GM12865 (cell line): ENCODE results near the gene HSPA12B.

Experiments
- DNase-seq: peaks from one replicate; pipeline ENCODE4 v3.0.0; 2010; ENCODE audit warnings: low read depth
- H3K4me3 ChIP-seq: 2 replicates; pipeline ENCODE4 v1.5.1; 2011; ENCODE audit warnings: mild to moderate bottlenecking, low read depth, low read length, control low read depth
- CTCF ChIP-seq: IDR thresholded peaks from 2 replicates; pipeline ENCODE4 v1.5.1; 2011; ENCODE audit warnings: low read length, control low read depth, low read depth, inconsistent platforms; ENCODE audit not compliant: insufficient read depth; ENCODE audit errors: missing control alignments

The HSPA12B gene

GRCh38 chr20:3775457-3776108 lies 43.1 kb downstream of the HSPA12B start:
- no peak for DNase-seq
- TF ChIP-seq CTCF: no peak
- H3K4me3 ChIP-seq: no peak overlapping the region

- H3K4me3 ChIP-seq: no peak overlapping the region
- DNase-seq: no peak
- no peak for TF ChIP-seq CTCF
Observed at GRCh38 chr20:3777381-3777715, 44.9 kb downstream of the HSPA12B start.

DNA sequence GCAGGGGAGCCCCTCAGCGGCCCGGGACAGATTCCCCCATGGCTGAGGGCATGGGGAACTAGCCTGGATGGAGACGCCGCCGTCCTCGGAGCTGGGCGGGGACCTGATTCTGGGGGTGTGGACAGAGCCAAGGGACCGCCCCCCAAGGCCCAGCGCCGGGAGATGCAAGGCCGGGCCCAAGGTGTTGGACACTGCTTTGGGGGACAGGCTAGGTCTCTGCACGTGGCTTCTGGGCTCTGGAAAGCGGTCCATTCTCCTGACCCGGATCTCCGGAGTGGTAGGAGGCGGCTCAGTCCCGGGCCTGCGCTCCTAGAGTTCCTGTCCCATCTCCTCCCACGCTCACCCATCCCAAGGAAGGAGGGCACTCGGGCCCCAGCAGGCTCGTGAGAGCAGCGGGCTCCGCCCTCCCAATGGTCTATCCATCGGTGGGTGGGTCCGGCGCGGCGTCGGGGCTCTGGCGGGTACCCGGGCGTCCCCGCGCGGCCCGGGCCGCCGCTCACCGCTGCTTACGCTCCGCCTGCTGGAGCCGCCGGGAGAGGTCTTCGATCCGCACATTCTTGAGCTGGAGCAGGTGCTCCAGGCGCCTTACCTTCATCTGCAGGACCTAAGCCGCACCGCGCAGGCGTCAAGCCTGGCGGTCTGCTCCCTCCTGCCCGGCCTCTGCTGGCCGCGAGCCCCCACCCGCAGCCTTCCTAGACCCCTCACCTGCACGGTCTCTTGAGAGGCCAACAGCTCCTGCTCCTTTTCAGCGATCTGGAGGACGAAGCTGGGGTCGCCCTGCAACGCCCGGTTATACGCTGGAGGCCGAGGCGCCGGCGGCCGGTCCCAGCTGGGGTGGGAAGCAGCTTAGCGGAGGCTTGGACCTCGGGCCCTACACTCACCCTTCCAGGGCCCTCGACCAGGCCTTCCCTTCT lies 45.5 kb downstream of the HSPA12B start:
- no peak for TF ChIP-seq CTCF
- no peak overlapping the region; the same call in 1 of the 2 replicates for H3K4me3 ChIP-seq
- DNase-seq: no peak

- H3K4me3 ChIP-seq: no peak overlapping the region
- DNase-seq: no peak
- no peak for TF ChIP-seq CTCF
Observed at GRCh38 chr20:3778976-3779375, 46.5 kb downstream of the HSPA12B start.

GRCh38 chr20:3781153-3781910 lies 48.8 kb downstream of the HSPA12B start, which contains the start of gene SPEF1:
Gene SPEF1, minus strand, starts transcription at chr20:3781448. Its CDS starts 161 bp downstream, at chr20:3781287.
- TF ChIP-seq CTCF: no peak
- DNase-seq: peak; percentile 80
- no peak within 1 kb of the TSS for H3K4me3 ChIP-seq

DNA sequence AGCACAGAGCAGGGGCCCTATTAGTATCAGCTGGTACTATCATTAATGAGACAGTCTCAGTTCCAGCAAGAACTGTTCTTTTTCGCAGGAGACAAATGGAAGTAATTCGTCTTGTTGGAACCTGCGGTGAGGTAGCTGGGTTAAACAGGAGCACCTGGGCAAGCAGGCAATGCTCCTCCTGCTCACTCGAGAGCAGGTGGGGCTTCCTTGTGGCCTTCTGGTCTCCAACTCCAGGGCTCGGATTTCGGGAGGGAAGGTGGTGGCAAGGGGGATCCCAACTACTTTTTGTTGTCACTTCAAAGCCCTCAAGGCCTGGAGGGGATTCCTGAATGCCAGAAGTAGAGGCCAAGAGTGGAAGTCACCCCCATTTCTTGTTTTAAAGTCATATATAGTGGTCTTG lies 50.1 kb downstream of the HSPA12B start:
- no peak overlapping the region for H3K4me3 ChIP-seq
- TF ChIP-seq CTCF: no peak
- DNase-seq: no peak
